Measurements from ENCODE around the gene CIDEA. TPM values are rescaled to one million over a fixed set of nuclear protein-coding genes. Genes with fewer than 3 reads are reported as not detected.

Gene CIDEA
- total RNA-seq, 4 donors from 2014 or later, result not detected

- intact Hi-C loops (cut with DNase I), result loop anchor here (5.0 to 10.0 kb wide), 3 partner anchors 140 to 580 kb away; partner anchors contain the start of gene ANKRD62
- DNase-seq (ENCODE audit: extremely low spot score), result peak; percentile 89
- Histone ChIP-seq H3K27ac (replicated peaks in 1 of 4) (no peak overlapping the region), H3K9me3 (no peaks in the 10 kb centered on the region), H3K36me3 (no peaks in the 10 kb centered on the region), H3K27me3 (peaks cover 0 to 7% (median 0%) of the 10 kb centered on the region in 4 donors), H3K4me1 (peaks cover 0 to 9% (median 7%) of the 10 kb centered on the region in 4 donors), H3K4me3 (no peak overlapping the region)
- WGBS, result 96% methylated on average over 19 of the region's 19 CpGs
- TF ChIP-seq POLR2AphosphoS5 (IDR thresholded peaks at IDR 0.05) (no peak), EP300 (IDR thresholded peaks at IDR 0.05) (no peak), POLR2A (IDR thresholded peaks at IDR 0.05; ENCODE audit: low read depth) (no peak)
- TF ChIP-seq, protein P1, sequence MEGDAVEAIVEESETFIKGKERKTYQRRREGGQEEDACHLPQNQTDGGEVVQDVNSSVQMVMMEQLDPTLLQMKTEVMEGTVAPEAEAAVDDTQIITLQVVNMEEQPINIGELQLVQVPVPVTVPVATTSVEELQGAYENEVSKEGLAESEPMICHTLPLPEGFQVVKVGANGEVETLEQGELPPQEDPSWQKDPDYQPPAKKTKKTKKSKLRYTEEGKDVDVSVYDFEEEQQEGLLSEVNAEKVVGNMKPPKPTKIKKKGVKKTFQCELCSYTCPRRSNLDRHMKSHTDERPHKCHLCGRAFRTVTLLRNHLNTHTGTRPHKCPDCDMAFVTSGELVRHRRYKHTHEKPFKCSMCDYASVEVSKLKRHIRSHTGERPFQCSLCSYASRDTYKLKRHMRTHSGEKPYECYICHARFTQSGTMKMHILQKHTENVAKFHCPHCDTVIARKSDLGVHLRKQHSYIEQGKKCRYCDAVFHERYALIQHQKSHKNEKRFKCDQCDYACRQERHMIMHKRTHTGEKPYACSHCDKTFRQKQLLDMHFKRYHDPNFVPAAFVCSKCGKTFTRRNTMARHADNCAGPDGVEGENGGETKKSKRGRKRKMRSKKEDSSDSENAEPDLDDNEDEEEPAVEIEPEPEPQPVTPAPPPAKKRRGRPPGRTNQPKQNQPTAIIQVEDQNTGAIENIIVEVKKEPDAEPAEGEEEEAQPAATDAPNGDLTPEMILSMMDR (IDR thresholded peaks at IDR 0.05), result no peak
Observed at GRCh38 chr18:12234451-12235190, 19.5 kb upstream of the CIDEA start.

- peaks cover 0 to 7% (median 0%) of the 10 kb centered on the region in 4 donors for H3K27me3 ChIP-seq
- no peak overlapping the region for H3K27ac ChIP-seq (replicated peaks in 1 of 4)
- no peaks in the 10 kb centered on the region for H3K36me3 ChIP-seq
- 92% methylated on average over 11 of the region's 16 CpGs for WGBS
- no peaks in the 10 kb centered on the region for H3K9me3 ChIP-seq
- DNase-seq (ENCODE audit: extremely low spot score), result no peak
- TF ChIP-seq POLR2AphosphoS5 (IDR thresholded peaks at IDR 0.05) (no peak), EP300 (IDR thresholded peaks at IDR 0.05) (no peak), POLR2A (IDR thresholded peaks at IDR 0.05; ENCODE audit: low read depth) (no peak)
- TF ChIP-seq, protein P1 (IDR thresholded peaks at IDR 0.05), result no peak
- H3K4me3 ChIP-seq, result no peak overlapping the region
- H3K4me1 ChIP-seq, result peaks cover 0 to 9% (median 7%) of the 10 kb centered on the region in 4 donors
- intact Hi-C loops (cut with DNase I), result loop anchor here (5.0 to 10.0 kb wide), 3 partner anchors 141 to 581 kb away; partner anchors contain the start of gene ANKRD62
Observed at GRCh38 chr18:12236141-12236540, 18.0 kb upstream of the CIDEA start.

- Histone ChIP-seq H3K4me3 (peak overlapping the region in 1 of 4 donors; percentile 22), H3K9me3 (no peaks in the 10 kb centered on the region), H3K27me3 (peaks cover 0 to 7% (median 0%) of the 10 kb centered on the region in 4 donors), H3K36me3 (no peaks in the 10 kb centered on the region), H3K4me1 (peaks cover 0 to 9% (median 7%) of the 10 kb centered on the region in 4 donors), H3K27ac (replicated peaks in 1 of 4) (no peak overlapping the region)
- no peak for DNase-seq (ENCODE audit: extremely low spot score)
- TF ChIP-seq POLR2A (IDR thresholded peaks at IDR 0.05; ENCODE audit: low read depth) (no peak), EP300 (IDR thresholded peaks at IDR 0.05) (no peak), POLR2AphosphoS5 (IDR thresholded peaks at IDR 0.05) (no peak)
- TF ChIP-seq, protein P1 (IDR thresholded peaks at IDR 0.05), result peak; percentile 63 to 96 (median 84)
- WGBS, result 49% methylated on average over 15 of the region's 33 CpGs
- intact Hi-C loops (cut with DNase I), result loop anchor here (5.0 to 10.0 kb wide), 3 partner anchors 142 to 582 kb away; partner anchors contain the start of gene ANKRD62
Observed at GRCh38 chr18:12236934-12237832, 17.0 kb upstream of the CIDEA start.

- Histone ChIP-seq H3K27ac (replicated peaks in 1 of 4) (no peak overlapping the region), H3K4me3 (no peak overlapping the region), H3K9me3 (no peaks in the 10 kb centered on the region), H3K36me3 (no peaks in the 10 kb centered on the region), H3K27me3 (peaks cover 0 to 7% (median 0%) of the 10 kb centered on the region in 4 donors), H3K4me1 (peaks cover 0 to 9% (median 7%) of the 10 kb centered on the region in 4 donors)
- intact Hi-C loops (cut with DNase I), result loop anchor here (5.0 to 10.0 kb wide), 3 partner anchors 144 to 584 kb away; partner anchors contain the start of gene ANKRD62
- no peak for DNase-seq (ENCODE audit: extremely low spot score)
- TF ChIP-seq EP300 (IDR thresholded peaks at IDR 0.05) (no peak), POLR2AphosphoS5 (IDR thresholded peaks at IDR 0.05) (no peak), POLR2A (IDR thresholded peaks at IDR 0.05; ENCODE audit: low read depth) (no peak)
- TF ChIP-seq, protein P1 (IDR thresholded peaks at IDR 0.05), result no peak
- WGBS, result 60% methylated on average over 3 of the region's 3 CpGs
Observed at GRCh38 chr18:12238826-12239225, 15.3 kb upstream of the CIDEA start.
